Left ventricle myocardium superior (tissue), 1 donor: Measurements from ENCODE around the gene SLC25A27. TPM values are rescaled to one million over a fixed set of nuclear protein-coding genes. Genes with fewer than 3 reads are reported as not detected.
A peak's percentile ranks its signal among the peaks of the same experiment; 100 is the strongest.

Experiments
- ATAC-seq: fragments of 200-7000 bp; cut with Tn5 transposase; one replicate; pipeline ENCODE4 v1.9.1; 2020; ENCODE audit warnings: mild to moderate bottlenecking, moderate library complexity
- DNase-seq: peaks from one replicate; pipeline ENCODE4 v3.0.0-alpha.2; 2020
- intact Hi-C: fragments of 100-400 bp; cut with micrococcal nuclease; formaldehyde crosslinking; loops from one replicate; pipeline ENCODE4 v1.11.0; 2022
- total RNA-seq: library from RNA; stranded (reverse); fragmentation: NEBNext Ultra II Directional; extraction: Animal tissue kit (Norgen Biotek cat#: 25700); gene quantifications from one replicate; pipeline ENCODE4 v1.2.1, GENCODE V29; 2021
- donor health status: DM: no; HTN: yes; CAD: no; lungs with severe emphysema.

The SLC25A27 gene
- total RNA-seq, 1 donor from 2014 or later, result 15.3 TPM

- ATAC-seq, result no peak
- intact Hi-C loops, result no loop called here
- no peak for DNase-seq
Measured at GRCh38 chr6:46690911-46691451, 38.2 kb downstream of the SLC25A27 start.

GRCh38 chr6:46699970-46700369 lies 47.2 kb downstream of the SLC25A27 start:
- ATAC-seq (no peak), DNase-seq (no peak)
- intact Hi-C loops, result no loop called here

- ATAC-seq, result peak; percentile 63
- intact Hi-C loops, result loop anchor here (2.0 kb wide), 1 partner anchor 76 kb away; no protein-coding TSS in a partner anchor
Measured at GRCh38 chr6:46704562-46704961, 51.8 kb downstream of the SLC25A27 start.

GRCh38 chr6:46706464-46706863 lies 53.7 kb downstream of the SLC25A27 start:
- intact Hi-C loops, result no loop called here
- ATAC-seq (no peak), DNase-seq (no peak)

More at GRCh38 chr6:46704562-46704961, 51.8 kb downstream of the SLC25A27 start:
- DNase-seq, result no peak

GRCh38 chr6:46711491-46711890 lies 58.7 kb downstream of the SLC25A27 start:
- DNase-seq (no peak), ATAC-seq (no peak)
- intact Hi-C loops, result no loop called here

- intact Hi-C loops, result no loop called here
- ATAC-seq, result no peak
- no peak for DNase-seq
Measured at GRCh38 chr6:46715141-46715540, 62.4 kb downstream of the SLC25A27 start.

- no peak for DNase-seq
- ATAC-seq, result no peak
- intact Hi-C loops, result no loop called here
Measured at GRCh38 chr6:46719099-46719498, 66.3 kb downstream of the SLC25A27 start.

GRCh38 chr6:46720401-46720800 lies 67.6 kb downstream of the SLC25A27 start:
- ATAC-seq (no peak), DNase-seq (no peak)
- intact Hi-C loops, result no loop called here

Other genes with a start within 250 kb of the SLC25A27 start
- 254 TPM for gene RCAN2, start 161.5 kb upstream of the SLC25A27 start, total RNA-seq
- gene CYP39A1, start 157 bp upstream of the SLC25A27 start, total RNA-seq, result 5.9 TPM
- gene TDRD6, start 34.9 kb downstream of the SLC25A27 start, total RNA-seq, result 0.30 TPM
- gene PLA2G7, start 82.4 kb downstream of the SLC25A27 start, total RNA-seq, result 0.15 TPM
- gene ANKRD66, start 94.0 kb downstream of the SLC25A27 start, total RNA-seq, result not detected
- not detected for gene MEP1A, start 140.4 kb downstream of the SLC25A27 start, total RNA-seq